SU-DHL-6 (cell line): ENCODE results near the gene SLC43A1.

Experiments
- H2AFZ ChIP-seq: fragments of 200-600 bp; sonication (generic); 2 replicates; pipeline ENCODE4 v1.6.1; 2014; ENCODE audit warnings: low read depth, mild to moderate bottlenecking, moderate library complexity, mixed read lengths, antibody characterized with exemption, low read length; ENCODE audit not compliant: severe bottlenecking
- H3F3A ChIP-seq: fragments of 200-600 bp; shearing (Covaris generic); 2 replicates; pipeline ENCODE4 v1.6.0; 2016; ENCODE audit warnings: antibody characterized with exemption, mild to moderate bottlenecking; ENCODE audit not compliant: insufficient read depth
- H3K27ac ChIP-seq: fragments of 200-600 bp; sonication (generic); 2 replicates; pipeline ENCODE4 v1.5.1; 2016; ENCODE audit warnings: low read depth, mild to moderate bottlenecking, low read length, moderate library complexity, mixed read lengths
- H3K27me3 ChIP-seq: fragments of 200-600 bp; sonication (generic), shearing (Covaris generic); 2 replicates; pipeline ENCODE4 v1.6.0; 2014; ENCODE audit warnings: mild to moderate bottlenecking, low read length
- H3K36me3 ChIP-seq: fragments of 200-600 bp; sonication (generic); 2 replicates; pipeline ENCODE4 v1.6.1; 2014; ENCODE audit warnings: mild to moderate bottlenecking, low read length, mixed read lengths
- H3K4me2 ChIP-seq: fragments of 300-600, 200-600 bp; shearing (Covaris generic), sonication (generic); 2 replicates; pipeline ENCODE4 v1.6.0; 2014; ENCODE audit warnings: low read length, low read depth, mild to moderate bottlenecking; ENCODE audit not compliant: poor library complexity, severe bottlenecking
- H3K4me3 ChIP-seq: fragments of 200-600 bp; sonication (generic); 2 replicates; pipeline ENCODE4 v1.5.1; 2014; ENCODE audit warnings: antibody characterized with exemption, low read length, mild to moderate bottlenecking, mixed read lengths; ENCODE audit not compliant: insufficient read depth, poor library complexity, severe bottlenecking
- H3K79me2 ChIP-seq: fragments of 200-600 bp; sonication (generic); 2 replicates; pipeline ENCODE4 v1.6.1; 2014; ENCODE audit warnings: mild to moderate bottlenecking, low read length, moderate library complexity; ENCODE audit not compliant: insufficient read depth
- H3K9ac ChIP-seq: fragments of 200-600 bp; sonication (generic); 2 replicates; pipeline ENCODE4 v1.7.0; 2014; ENCODE audit warnings: mild to moderate bottlenecking, low read length
- H3K9me2 ChIP-seq: fragments of 200-600 bp; sonication (generic); replicated peaks from 2 replicates; pipeline ENCODE4 v1.6.1; 2014; ENCODE audit warnings: low read length; ENCODE audit not compliant: insufficient read depth
- H3K9me3 ChIP-seq: fragments of 200-600 bp; sonication (generic); 2 replicates; pipeline ENCODE4 v1.6.1; 2014; ENCODE audit warnings: low read length, mixed read lengths; ENCODE audit not compliant: insufficient read depth
- H4K20me1 ChIP-seq: fragments of 200-600 bp; sonication (generic); 2 replicates; pipeline ENCODE4 v1.6.1; 2014; ENCODE audit warnings: low read depth, mild to moderate bottlenecking, antibody characterized with exemption, low read length, moderate library complexity, mixed read lengths
- EZH2phosphoT487 ChIP-seq: fragments of 200-600 bp; sonication (generic), shearing (Covaris generic); conservative IDR thresholded peaks from 2 replicates; pipeline ENCODE4 v1.6.1; 2018; ENCODE audit warnings: mild to moderate bottlenecking, antibody characterized with exemption, low read length, moderate library complexity, mixed read lengths
- TF ChIP-seq, protein P1 (sequence below): fragments of 200-600 bp; sonication (generic); IDR thresholded peaks from one replicate; pipeline ENCODE4 v1.5.1; 2017; ENCODE audit warnings: antibody characterized with exemption, mild to moderate bottlenecking, low read length, moderate library complexity; ENCODE audit not compliant: insufficient read depth, poor library complexity, severe bottlenecking

SLC43A1 gene

DNA sequence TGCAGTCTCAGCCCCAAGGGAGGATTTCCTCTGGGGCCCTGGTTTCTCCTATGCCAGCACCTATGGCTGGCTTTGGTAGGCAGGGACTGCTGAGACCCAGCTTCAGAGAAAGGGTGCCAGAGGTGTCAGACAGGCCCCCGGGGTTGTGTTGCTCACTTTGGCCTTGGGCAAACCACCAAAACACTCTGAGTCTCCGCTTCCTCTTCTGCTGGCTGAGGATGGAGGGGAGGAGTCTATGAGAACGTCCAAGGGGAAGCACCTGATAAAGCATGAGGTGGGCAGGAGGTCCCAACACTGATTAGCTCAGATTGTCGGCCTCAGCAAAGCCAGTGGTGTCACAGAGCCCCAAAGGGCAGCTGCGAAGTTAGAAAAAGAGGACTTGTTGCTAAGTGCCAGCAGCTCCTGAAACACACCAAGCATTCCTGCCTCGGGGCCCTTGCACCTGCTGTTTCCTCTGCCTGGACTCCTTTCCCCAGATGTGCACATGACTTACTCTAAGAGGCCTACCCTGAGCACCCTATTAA, 32.4 kb upstream of the SLC43A1 start:
- Histone ChIP-seq H3K9me3 (no peaks in the 10 kb centered on the region), H3K27me3 (no peaks in the 10 kb centered on the region), H3F3A (no peaks in the 10 kb centered on the region), H3K4me3 (no peak overlapping the region), H3K79me2 (no peaks in the 10 kb centered on the region), H2AFZ (no peak overlapping the region), H3K9me2 (no peaks in the 10 kb centered on the region), H4K20me1 (no peaks in the 10 kb centered on the region), H3K9ac (no peak overlapping the region), H3K4me2 (no peak overlapping the region), H3K36me3 (no peaks in the 10 kb centered on the region), H3K27ac (no peak overlapping the region)
- TF ChIP-seq, protein P1, sequence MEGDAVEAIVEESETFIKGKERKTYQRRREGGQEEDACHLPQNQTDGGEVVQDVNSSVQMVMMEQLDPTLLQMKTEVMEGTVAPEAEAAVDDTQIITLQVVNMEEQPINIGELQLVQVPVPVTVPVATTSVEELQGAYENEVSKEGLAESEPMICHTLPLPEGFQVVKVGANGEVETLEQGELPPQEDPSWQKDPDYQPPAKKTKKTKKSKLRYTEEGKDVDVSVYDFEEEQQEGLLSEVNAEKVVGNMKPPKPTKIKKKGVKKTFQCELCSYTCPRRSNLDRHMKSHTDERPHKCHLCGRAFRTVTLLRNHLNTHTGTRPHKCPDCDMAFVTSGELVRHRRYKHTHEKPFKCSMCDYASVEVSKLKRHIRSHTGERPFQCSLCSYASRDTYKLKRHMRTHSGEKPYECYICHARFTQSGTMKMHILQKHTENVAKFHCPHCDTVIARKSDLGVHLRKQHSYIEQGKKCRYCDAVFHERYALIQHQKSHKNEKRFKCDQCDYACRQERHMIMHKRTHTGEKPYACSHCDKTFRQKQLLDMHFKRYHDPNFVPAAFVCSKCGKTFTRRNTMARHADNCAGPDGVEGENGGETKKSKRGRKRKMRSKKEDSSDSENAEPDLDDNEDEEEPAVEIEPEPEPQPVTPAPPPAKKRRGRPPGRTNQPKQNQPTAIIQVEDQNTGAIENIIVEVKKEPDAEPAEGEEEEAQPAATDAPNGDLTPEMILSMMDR: no peak
- TF ChIP-seq EZH2phosphoT487: no peak

DNA sequence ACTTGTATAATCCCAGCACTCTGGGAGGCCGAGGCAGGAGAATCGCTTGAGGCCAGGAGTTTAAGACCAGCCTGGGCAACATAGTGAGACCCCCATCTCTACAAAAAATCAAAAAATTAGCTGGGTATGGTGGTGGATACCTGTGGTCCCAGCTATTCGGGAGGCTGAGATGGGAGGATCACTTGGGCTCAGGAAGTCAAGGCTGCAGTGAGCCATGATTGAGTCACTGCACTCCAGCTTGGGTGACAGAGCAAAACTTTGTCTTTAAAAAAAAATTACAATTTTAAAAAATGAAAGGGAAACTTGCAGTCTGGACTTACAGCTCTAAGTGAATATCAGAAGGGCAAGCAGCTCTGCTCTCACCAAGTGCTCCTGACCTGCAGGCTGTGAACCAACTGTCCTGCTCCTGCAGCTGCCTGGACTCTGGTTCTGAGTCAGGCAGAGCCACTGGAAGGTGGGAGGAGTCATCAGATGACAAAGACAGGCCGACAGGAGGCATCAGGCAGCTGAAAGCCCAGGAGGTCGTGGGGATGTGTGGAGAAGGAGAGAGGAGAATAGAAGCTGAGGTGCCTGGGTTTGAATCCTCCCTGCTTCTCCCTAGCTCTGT, 31.5 kb upstream of the SLC43A1 start:
- Histone ChIP-seq H3K4me3 (no peak overlapping the region), H3K27me3 (no peaks in the 10 kb centered on the region), H3F3A (no peaks in the 10 kb centered on the region), H3K79me2 (no peaks in the 10 kb centered on the region), H3K9me3 (no peaks in the 10 kb centered on the region), H3K4me2 (no peak overlapping the region), H3K9ac (no peak overlapping the region), H4K20me1 (no peaks in the 10 kb centered on the region), H3K27ac (no peak overlapping the region), H3K36me3 (no peaks in the 10 kb centered on the region), H3K9me2 (no peaks in the 10 kb centered on the region), H2AFZ (no peak overlapping the region)
- no peak for TF ChIP-seq EZH2phosphoT487
- TF ChIP-seq, protein P1: no peak

DNA sequence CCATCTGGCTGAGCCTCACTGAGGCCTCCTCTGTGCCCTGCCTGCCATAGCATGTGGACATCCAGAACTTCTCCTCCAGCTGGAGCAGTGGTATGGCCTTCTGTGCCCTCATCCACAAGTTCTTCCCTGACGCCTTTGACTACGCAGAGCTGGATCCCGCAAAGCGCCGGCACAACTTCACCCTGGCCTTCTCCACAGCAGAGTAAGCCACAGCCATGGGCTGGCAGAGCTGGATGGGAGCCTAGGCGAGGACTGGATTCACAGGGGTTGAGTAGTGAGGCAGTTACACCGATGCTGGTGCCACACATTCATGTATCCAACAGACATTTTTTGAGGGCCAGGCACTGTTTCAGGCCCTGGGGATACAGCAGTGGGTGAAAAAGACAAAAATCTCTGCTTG, 30.9 kb upstream of the SLC43A1 start:
- no peak overlapping the region for H3K9ac ChIP-seq
- H3K27me3 ChIP-seq: no peaks in the 10 kb centered on the region
- H3K79me2 ChIP-seq: no peaks in the 10 kb centered on the region
- no peak for TF ChIP-seq EZH2phosphoT487
- TF ChIP-seq, protein P1: no peak
- H3K9me2 ChIP-seq: no peaks in the 10 kb centered on the region
- H3F3A ChIP-seq: no peaks in the 10 kb centered on the region
- no peak overlapping the region for H3K4me3 ChIP-seq
- H3K36me3 ChIP-seq: no peaks in the 10 kb centered on the region
- H3K27ac ChIP-seq: no peak overlapping the region
- no peaks in the 10 kb centered on the region for H4K20me1 ChIP-seq
- H3K4me2 ChIP-seq: no peak overlapping the region
- no peak overlapping the region for H2AFZ ChIP-seq
- H3K9me3 ChIP-seq: no peaks in the 10 kb centered on the region
